ENCODE results near the gene LYRM2.

The LYRM2 gene

DNA sequence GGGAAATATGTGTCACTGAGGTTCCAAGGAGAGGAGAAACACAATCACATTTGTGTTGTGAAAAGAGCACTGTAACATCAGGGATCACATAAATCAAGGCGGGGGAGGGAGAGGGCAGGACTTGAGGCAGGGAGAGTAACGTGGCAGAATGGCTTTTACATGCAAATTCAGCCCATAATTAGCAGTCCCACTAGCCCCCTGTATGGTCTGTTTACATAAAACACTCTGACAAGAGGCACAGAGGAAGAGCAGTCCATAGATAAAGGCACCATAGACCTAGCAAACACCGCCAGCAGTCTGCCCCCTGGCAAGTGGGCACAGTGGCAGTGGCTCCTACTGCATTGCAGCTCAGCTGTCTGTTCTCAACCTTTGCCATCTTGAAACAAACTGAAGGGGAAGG is 82.7 kb downstream of the LYRM2 start:
- peak; percentile 35 for DNase-seq (ENCODE audit: low read depth, low spot score)
- peaks cover 7% of the 10 kb centered on the region for H3K27me3 ChIP-seq (ENCODE audit: insufficient read depth, insufficient read length)

DNA sequence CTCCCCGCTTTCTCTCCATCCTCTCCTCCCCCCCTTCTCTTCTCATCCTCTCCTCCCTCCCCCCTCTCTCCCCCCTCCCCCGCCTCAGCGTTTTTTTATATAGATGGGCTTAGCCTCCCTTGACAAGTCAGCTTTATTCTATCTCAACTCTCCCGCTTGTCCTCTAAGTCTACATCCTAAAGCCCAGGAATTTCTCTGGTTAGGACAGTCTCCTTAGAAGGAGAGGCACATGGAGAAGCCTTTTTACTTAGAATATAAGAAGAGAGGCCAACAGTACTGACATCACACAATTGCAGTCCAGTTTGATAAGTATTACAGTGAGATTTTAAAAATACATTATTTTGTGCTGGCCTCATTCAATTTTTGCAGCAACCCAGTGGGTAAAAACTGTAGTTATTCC is 83.5 kb downstream of the LYRM2 start:
- H3K9me3 ChIP-seq (ENCODE audit: insufficient read depth, low read length), result peaks cover 12% of the 10 kb centered on the region; the same call in 1 of the 2 replicates
- DNase-seq (ENCODE audit: low read depth, low spot score), result no peak
- TF ChIP-seq YY1 (IDR thresholded peaks at IDR 0.05; ENCODE audit: insufficient read depth, insufficient read length) (no peak), ZNF274 (IDR thresholded peaks at IDR 0.05; ENCODE audit: low read depth, low read length) (no peak), SUZ12 (IDR thresholded peaks at IDR 0.05; ENCODE audit: extremely low read depth, insufficient read depth, insufficient read length) (no peak)
- no peak overlapping the region for H3K4me3 ChIP-seq (ENCODE audit: insufficient read length, low read depth)
- peaks cover 4% of the 10 kb centered on the region for H3K4me1 ChIP-seq (ENCODE audit: insufficient read depth, insufficient read length)
- H3K9ac ChIP-seq (ENCODE audit: insufficient read length, low read depth), result no peak overlapping the region
- peaks cover 7% of the 10 kb centered on the region for H3K27me3 ChIP-seq (ENCODE audit: insufficient read depth, insufficient read length)
- no peaks in the 10 kb centered on the region for H3K36me3 ChIP-seq (ENCODE audit: insufficient read depth, insufficient read length, low read length)

More for the DNA sequence above, 82.7 kb downstream of the LYRM2 start:
- no peak overlapping the region for H3K4me3 ChIP-seq (ENCODE audit: insufficient read length, low read depth)
- peaks cover 12% of the 10 kb centered on the region; the same call in 1 of the 2 replicates for H3K9me3 ChIP-seq (ENCODE audit: insufficient read depth, low read length)
- peaks cover 4% of the 10 kb centered on the region for H3K4me1 ChIP-seq (ENCODE audit: insufficient read depth, insufficient read length)
- TF ChIP-seq SUZ12 (IDR thresholded peaks at IDR 0.05; ENCODE audit: extremely low read depth, insufficient read depth, insufficient read length) (no peak), YY1 (IDR thresholded peaks at IDR 0.05; ENCODE audit: insufficient read depth, insufficient read length) (no peak), ZNF274 (IDR thresholded peaks at IDR 0.05; ENCODE audit: low read depth, low read length) (no peak)
- no peaks in the 10 kb centered on the region for H3K36me3 ChIP-seq (ENCODE audit: insufficient read depth, insufficient read length, low read length)
- no peak overlapping the region for H3K9ac ChIP-seq (ENCODE audit: insufficient read length, low read depth)

- TF ChIP-seq YY1 (IDR thresholded peaks at IDR 0.05; ENCODE audit: insufficient read depth, insufficient read length), result no peak
- no peak for TF ChIP-seq ZNF274 (IDR thresholded peaks at IDR 0.05; ENCODE audit: low read depth, low read length)
- Histone ChIP-seq H3K27me3 (ENCODE audit: insufficient read depth, insufficient read length) (peaks cover 7% of the 10 kb centered on the region), H3K36me3 (ENCODE audit: insufficient read depth, insufficient read length, low read length) (no peaks in the 10 kb centered on the region), H3K9ac (ENCODE audit: insufficient read length, low read depth) (no peak overlapping the region), H3K9me3 (ENCODE audit: insufficient read depth, low read length) (peaks cover 12% of the 10 kb centered on the region; the same call in 1 of the 2 replicates), H3K4me3 (ENCODE audit: insufficient read length, low read depth) (no peak overlapping the region), H3K4me1 (ENCODE audit: insufficient read depth, insufficient read length) (peaks cover 4% of the 10 kb centered on the region)
- DNase-seq (ENCODE audit: low read depth, low spot score), result no peak
These were observed 84.4 kb downstream of the LYRM2 start for GRCh38 chr6:89554106-89554505.

GRCh38 chr6:89553431-89553830 is 85.1 kb downstream of the LYRM2 start:
- peaks cover 7% of the 10 kb centered on the region for H3K27me3 ChIP-seq (ENCODE audit: insufficient read depth, insufficient read length)
- H3K36me3 ChIP-seq (ENCODE audit: insufficient read depth, insufficient read length, low read length), result no peaks in the 10 kb centered on the region
- no peak for DNase-seq (ENCODE audit: low read depth, low spot score)
- H3K9ac ChIP-seq (ENCODE audit: insufficient read length, low read depth), result no peak overlapping the region
- no peak for TF ChIP-seq ZNF274 (IDR thresholded peaks at IDR 0.05; ENCODE audit: low read depth, low read length)
- no peak for TF ChIP-seq SUZ12 (IDR thresholded peaks at IDR 0.05; ENCODE audit: extremely low read depth, insufficient read depth, insufficient read length)
- no peak for TF ChIP-seq YY1 (IDR thresholded peaks at IDR 0.05; ENCODE audit: insufficient read depth, insufficient read length)
- H3K9me3 ChIP-seq (ENCODE audit: insufficient read depth, low read length), result peaks cover 12% of the 10 kb centered on the region; the same call in 1 of the 2 replicates
- no peak overlapping the region for H3K4me3 ChIP-seq (ENCODE audit: insufficient read length, low read depth)
- H3K4me1 ChIP-seq (ENCODE audit: insufficient read depth, insufficient read length), result peaks cover 4% of the 10 kb centered on the region

GRCh38 chr6:89547281-89547680 is 91.3 kb downstream of the LYRM2 start:
- Histone ChIP-seq H3K9ac (ENCODE audit: insufficient read length, low read depth) (no peak overlapping the region), H3K36me3 (ENCODE audit: insufficient read depth, insufficient read length, low read length) (no peaks in the 10 kb centered on the region), H3K4me3 (ENCODE audit: insufficient read length, low read depth) (no peak overlapping the region), H3K4me1 (ENCODE audit: insufficient read depth, insufficient read length) (no peaks in the 10 kb centered on the region), H3K9me3 (ENCODE audit: insufficient read depth, low read length) (no peaks in the 10 kb centered on the region), H3K27me3 (ENCODE audit: insufficient read depth, insufficient read length) (no peaks in the 10 kb centered on the region)
- no peak for DNase-seq (ENCODE audit: low read depth, low spot score)
- TF ChIP-seq SUZ12 (IDR thresholded peaks at IDR 0.05; ENCODE audit: extremely low read depth, insufficient read depth, insufficient read length) (no peak), YY1 (IDR thresholded peaks at IDR 0.05; ENCODE audit: insufficient read depth, insufficient read length) (no peak), ZNF274 (IDR thresholded peaks at IDR 0.05; ENCODE audit: low read depth, low read length) (no peak)

- no peaks in the 10 kb centered on the region for H3K4me1 ChIP-seq (ENCODE audit: insufficient read depth, insufficient read length)
- H3K4me3 ChIP-seq (ENCODE audit: insufficient read length, low read depth), result no peak overlapping the region
- no peaks in the 10 kb centered on the region for H3K27me3 ChIP-seq (ENCODE audit: insufficient read depth, insufficient read length)
- no peaks in the 10 kb centered on the region for H3K9me3 ChIP-seq (ENCODE audit: insufficient read depth, low read length)
- H3K36me3 ChIP-seq (ENCODE audit: insufficient read depth, insufficient read length, low read length), result no peaks in the 10 kb centered on the region
- no peak for DNase-seq (ENCODE audit: low read depth, low spot score)
- no peak for TF ChIP-seq YY1 (IDR thresholded peaks at IDR 0.05; ENCODE audit: insufficient read depth, insufficient read length)
- TF ChIP-seq SUZ12 (IDR thresholded peaks at IDR 0.05; ENCODE audit: extremely low read depth, insufficient read depth, insufficient read length), result no peak
- no peak for TF ChIP-seq ZNF274 (IDR thresholded peaks at IDR 0.05; ENCODE audit: low read depth, low read length)
- no peak overlapping the region for H3K9ac ChIP-seq (ENCODE audit: insufficient read length, low read depth)
These were observed 95.7 kb downstream of the LYRM2 start for GRCh38 chr6:89542866-89543265.

- H3K9ac ChIP-seq (ENCODE audit: insufficient read length, low read depth), result no peak overlapping the region
- no peak overlapping the region for H3K4me3 ChIP-seq (ENCODE audit: insufficient read length, low read depth)
- no peaks in the 10 kb centered on the region for H3K4me1 ChIP-seq (ENCODE audit: insufficient read depth, insufficient read length)
- DNase-seq (ENCODE audit: low read depth, low spot score), result no peak
- no peaks in the 10 kb centered on the region for H3K9me3 ChIP-seq (ENCODE audit: insufficient read depth, low read length)
- no peaks in the 10 kb centered on the region for H3K27me3 ChIP-seq (ENCODE audit: insufficient read depth, insufficient read length)
- no peaks in the 10 kb centered on the region for H3K36me3 ChIP-seq (ENCODE audit: insufficient read depth, insufficient read length, low read length)
- TF ChIP-seq SUZ12 (IDR thresholded peaks at IDR 0.05; ENCODE audit: extremely low read depth, insufficient read depth, insufficient read length), result no peak
- no peak for TF ChIP-seq ZNF274 (IDR thresholded peaks at IDR 0.05; ENCODE audit: low read depth, low read length)
- TF ChIP-seq YY1 (IDR thresholded peaks at IDR 0.05; ENCODE audit: insufficient read depth, insufficient read length), result no peak
These were observed 96.3 kb downstream of the LYRM2 start for GRCh38 chr6:89542081-89542857.
